Stimulated activated CD4-positive, alpha-beta T cell treated with anti-CD3 and anti-CD28 coated beads, Interleukin-1b, Interleukin-23, amount 100 ng/mL, for 48 hours (primary cell): Measurements from ENCODE around the gene SGMS1.

ENCODE experiments used
- DNase-seq: peaks from one replicate; pipeline ENCODE4 v3.0.0-alpha.2; 2020

The SGMS1 gene

DNA sequence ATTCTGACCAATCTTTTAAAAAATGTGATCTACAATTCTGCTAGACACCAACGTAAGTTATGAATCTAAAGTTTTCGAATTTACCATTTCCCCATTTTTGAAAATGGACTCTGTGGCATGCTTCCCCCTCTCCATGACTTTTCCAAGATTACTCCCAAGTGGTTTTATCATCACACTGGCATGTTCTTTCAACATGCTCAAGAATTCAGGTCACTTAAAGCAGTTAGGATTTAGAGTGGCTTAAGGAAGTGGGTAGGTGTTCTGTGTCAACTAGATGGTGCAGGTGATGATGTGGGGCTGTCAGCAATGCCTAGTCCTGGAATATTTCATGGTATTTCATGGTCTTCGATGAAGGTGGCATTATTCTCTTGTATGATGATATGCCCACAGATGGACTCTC lies 208.5 kb downstream of the SGMS1 start:
- DNase-seq, result no peak

DNA sequence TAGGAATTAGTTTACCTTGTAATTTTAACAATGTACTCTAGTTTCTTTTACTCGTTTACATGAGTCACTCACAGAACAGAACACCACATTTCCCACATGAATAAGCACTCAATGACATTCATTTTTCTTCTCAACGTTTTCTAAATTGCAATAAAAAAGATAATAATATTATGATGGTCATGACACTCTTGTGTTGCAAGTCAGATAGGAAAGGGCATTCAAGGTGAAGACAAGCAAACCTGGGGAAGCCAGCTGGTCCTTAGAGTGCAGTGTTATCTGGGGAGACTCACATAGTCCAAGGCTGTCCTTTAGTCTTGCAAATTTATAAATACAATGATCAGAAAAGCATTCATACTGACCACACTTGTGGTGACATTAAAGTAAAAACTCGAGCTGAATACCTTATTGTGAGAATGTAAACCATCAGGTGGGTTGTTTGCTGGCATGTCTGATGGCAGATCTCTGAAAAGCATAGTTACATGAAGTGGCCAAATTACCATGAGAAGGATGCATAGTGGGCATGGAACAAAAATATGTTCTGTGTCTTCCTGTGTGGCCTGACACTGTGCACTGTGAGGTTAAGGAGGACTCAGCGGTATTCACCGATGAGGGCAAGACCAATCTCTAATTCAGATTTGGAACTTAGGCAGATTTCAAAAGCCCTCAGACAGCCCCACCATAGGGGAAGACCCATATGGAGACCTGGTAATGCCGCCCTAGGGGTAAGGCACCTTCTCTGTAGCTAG lies 213.5 kb downstream of the SGMS1 start:
- DNase-seq, result no peak

DNA sequence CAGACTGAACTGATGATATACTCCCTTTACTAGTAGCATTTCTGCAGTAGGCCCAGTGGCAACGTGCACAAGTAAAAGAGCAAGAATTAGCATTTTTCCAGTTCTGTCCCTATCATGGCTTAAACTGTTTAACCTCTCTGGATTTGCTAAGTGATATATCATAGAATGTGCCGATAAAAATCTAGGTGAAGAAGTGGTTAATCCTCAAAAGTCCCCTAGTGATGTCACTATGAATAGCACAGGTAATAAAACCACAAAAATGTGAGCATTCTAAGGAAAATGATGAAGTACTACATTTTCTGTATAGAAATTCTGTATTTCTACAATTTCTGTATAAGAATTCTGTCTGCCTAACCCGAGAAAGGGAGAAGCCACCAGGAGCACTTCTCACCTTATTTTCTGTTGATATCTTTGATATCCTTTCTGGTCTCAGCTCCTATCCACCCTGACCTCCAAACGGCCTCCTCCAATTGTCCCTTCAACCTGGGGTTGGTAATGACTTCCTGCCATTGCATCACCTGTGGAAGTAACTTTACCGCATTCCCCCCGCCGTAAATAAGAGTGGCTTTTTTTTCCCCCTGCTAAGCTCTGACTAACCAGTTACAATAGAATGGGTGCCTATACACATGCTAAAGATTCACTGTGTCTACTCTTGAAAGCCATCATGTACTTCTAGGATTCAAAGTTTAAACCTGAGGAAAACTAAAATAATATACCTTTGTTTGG lies 216.5 kb downstream of the SGMS1 start:
- no peak for DNase-seq

DNA sequence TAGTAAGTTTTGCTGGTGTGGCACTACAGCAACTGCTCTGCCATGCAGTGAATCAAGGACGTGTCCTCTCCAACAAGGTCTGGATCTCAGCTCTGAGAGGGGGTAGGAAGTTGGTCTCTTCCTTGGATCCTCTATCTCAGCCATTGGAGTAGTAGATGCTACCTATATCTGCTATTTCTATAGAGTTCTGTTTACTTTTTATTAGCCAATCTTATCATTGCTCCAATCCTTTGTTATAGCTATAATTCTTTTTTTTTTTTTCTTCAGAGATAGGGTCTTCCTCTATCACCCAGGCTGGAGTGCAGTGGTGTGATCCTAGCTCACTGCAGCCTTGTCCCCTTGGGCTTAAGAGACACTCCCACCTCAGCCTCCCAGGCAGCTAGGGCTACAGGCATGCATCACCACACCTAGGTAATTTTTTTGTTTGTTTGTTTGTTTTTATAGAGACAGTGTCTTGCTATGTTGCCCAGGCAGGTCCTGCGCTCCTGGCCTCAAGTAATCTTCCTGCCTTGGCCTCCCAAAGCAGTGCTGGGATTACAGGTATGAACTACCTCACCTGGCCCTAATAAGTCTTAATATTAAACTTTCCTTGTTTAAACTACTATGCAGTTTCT lies 217.2 kb downstream of the SGMS1 start:
- no peak for DNase-seq

DNA sequence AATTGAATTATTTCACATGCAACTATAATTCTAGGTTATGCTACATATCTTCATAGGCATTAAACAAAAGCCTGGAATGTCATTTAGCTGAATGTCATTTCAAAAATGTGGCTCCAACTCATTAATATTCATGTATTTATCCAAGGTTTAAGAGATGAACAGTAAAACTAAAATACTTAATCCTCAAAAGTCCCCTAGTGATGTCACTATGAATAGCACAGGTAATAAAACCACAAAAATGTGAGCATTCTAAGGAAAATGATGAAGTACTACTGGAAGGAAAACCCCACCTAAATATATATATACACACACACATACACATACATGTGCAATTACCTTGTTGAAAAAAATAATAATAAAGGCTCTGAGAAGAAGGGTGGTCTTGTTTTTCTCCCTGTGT lies 218.0 kb downstream of the SGMS1 start:
- DNase-seq, result no peak

DNA sequence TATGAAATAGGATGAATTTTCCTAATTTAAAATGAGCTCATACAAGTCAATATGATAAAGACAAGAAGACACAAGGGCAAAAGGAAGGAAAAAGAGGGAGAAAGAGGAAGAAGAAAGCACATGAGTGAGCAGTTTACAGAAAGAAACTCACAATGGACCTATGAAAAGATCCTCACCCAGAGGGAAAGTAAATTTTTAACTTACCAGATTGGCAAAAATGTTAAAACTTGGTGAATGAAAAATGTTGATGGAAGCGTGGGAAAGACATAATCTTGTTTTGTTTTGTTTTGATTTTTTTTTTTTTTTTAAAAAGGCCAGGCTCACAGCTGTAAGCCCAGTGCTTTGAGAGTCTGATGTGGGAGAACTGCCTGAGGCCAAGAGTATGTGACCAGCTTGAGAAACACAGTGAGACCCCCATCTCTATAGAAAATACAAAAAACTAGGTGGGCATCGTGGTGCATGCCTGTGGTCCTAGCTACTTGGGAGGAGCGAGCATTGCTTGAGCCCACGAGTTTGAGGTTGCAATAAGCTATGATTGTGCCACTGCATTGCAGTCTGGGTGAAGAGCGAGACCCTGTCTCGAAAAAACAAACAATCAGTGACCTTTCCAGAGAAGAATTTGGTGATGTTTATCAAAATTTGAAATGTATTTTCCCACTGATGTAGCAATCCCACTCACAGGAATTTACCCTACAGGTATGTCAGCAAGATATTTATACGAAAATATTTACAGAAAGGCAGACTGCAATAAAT lies 219.6 kb downstream of the SGMS1 start:
- no peak for DNase-seq

DNA sequence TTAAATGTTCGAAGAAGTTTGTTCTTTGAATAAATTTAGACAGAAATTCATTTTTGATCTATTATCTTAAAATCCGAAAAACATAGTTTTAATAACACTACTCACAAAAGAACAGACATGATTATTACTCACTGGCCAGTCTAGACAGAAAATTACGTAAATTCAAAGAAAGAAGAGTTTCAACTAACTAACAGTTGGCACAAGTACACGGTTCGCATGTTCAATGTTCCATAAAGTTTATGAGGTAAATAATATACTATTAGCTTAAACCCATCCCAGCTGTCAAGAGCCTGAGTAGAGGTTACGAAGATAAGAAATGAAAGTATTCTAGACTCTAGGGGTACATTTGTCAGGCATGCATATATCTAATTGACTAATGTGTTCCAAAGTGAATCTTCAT lies 220.7 kb downstream of the SGMS1 start:
- DNase-seq, result no peak

DNA sequence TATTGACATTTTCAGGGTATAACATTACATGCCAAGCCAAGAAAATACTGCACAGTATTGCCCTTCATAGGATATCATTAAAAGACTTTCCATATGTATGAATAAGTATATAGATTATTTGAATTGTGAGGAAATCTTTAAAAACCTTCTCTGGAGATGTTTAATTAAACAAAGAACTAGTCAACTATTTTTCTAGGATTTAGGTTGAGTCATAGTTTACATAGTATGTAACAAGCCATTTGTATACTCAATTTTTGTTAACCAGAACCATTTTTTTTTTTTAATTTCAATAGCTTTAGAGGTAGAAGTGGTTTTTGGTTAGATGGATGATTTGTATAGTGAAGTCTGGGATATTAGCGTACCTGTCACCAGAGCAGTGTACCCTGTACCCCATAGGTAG lies 221.3 kb downstream of the SGMS1 start:
- DNase-seq, result no peak

DNA sequence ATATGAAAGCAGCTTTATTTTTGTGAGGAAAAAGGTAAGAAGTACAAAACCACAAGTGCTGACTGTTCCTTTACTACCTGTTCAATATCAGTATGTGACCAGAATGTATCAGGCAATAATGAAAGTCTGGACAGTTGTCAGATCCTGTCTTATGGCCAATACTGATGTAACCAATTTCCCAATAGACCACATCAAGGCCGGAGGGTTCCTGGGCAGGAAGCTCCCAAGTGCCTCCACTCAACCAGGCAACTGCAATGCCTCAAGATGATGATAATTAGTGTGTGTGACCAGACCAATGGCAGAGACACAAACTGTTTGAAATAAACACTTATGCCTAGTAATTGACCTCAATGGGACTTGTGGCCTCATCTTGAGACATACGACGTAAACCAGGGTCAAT lies 223.1 kb downstream of the SGMS1 start:
- DNase-seq, result no peak

DNA sequence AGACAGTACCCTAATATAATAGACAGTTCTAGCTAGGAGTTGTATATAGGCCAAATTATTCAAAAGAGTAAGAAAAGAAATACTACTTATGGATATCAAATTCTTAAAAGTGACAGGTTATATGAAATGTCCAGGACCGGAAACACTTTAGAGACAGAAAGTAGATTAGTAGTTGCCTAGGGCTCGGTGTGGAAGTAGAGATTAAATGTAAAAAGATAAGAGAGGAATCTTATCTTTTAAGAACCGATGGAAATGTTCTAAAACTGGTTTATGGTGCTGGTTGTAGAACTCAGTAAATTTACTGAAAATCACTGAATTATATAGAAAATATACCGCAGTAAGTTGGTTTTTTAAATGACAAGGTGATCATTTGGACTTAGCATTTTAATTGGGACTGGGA lies 224.9 kb downstream of the SGMS1 start:
- DNase-seq, result no peak

DNA sequence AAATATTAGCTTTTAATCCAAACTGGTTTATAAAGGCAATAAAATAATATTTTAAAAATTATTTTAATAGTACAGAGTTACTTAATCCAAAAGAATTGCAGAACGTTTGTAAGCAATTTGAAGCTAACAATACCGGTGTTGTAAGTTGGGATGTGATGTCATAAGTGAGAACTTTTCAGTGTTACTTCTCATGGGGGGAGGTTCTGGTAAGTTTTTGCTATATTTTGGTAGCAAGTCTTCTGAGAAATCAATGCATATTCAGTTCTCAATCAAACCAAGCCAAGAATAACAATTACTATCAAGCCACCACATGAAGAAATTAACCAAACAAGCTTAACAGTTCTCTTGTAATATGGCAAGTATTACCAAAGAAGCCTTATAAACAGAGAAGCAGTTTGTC lies 225.4 kb downstream of the SGMS1 start:
- no peak for DNase-seq

DNA sequence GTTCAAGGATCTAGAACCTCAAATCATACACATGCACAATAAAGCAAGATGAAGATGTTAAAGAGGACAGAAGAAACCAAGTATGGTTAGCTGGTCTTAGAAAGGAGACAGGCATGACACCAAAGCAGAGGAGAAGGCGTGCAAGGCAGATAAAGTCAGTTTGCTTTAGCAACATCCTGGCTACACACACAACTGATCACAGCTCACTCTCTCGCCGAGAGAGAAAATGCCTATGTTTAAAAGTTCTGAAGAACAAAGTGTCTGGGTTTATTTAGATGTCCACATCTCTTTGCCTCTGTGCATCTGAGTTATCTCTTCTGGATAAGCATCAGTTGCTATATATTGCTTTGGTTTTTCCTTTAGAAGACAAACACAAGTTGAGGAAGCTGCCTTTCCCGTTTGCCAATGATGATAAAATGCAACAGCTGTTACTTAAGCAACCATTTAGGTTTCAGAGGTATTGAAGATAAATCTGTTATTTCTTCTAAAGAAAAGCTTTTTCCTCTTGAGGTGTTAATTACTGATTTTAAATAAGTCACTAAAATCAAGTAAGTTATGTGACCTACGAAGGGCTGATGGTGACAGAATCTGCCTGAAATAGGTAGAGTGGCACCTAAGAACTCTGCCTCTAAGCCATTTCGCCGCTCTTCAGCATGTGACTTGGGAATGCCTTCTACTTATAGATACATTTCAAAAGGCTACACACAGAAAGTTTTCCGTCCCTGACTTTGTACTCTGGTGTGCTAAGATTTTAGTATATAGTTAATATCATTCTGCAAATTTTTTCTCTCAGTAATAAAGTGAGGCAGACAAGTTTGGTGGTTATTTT lies 226.2 kb downstream of the SGMS1 start:
- DNase-seq, result no peak

DNA sequence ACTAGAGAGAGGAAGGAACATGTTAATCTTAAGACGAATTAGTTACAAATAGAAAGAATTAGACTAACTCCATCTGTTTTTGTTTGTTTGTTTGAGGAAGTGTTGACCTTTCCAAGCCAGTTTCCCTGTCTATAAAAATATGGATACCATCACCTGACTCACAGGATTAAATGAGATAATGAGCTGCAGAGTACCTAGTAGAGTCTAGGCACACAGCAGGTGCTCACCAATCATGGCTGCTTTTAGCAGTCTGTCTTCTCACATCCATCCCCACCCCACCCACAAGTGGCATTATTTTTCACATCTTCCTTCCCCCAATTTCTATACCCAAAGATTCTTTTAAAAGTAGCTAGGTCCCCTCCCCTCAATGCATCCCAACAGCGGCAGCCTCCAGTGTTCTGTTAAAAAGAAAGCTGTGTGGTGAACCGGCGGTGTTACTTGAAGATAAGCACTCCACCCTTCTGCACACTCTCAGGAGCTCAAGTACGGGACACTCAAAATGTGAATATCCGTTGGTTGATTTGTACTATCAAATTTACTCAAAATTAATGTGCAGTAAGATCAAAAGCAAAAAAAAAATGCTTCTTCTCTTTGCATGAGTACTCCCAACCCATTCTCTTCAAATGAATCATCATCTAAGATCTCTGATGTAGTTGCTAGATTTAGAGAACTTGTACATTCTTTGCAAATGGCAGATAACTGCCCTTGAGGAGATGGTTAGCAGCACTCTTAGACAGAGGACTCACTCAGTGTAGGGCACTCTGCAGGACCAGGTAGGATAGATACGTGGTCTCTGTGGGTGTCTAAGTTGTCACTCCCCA lies 227.1 kb downstream of the SGMS1 start:
- DNase-seq, result peak; percentile 24

DNA sequence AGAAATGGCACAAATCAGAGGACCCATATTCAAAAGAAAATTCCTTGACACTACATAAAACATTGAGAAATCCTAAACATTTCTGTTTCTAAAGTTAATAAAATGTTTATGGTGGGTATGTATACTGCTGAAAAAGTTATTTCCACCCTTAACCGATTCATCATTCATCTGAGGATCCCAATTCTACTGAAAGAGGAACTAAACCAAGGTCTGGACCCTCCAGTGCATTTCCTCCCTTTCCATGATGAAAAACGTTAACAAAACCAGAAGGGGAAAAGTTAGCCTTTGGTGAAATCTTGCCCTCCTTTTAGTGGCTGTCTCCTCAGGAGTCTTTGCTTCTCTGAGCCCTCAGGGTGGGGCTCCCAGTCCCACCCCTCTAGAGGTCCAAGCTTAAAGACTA lies 227.9 kb downstream of the SGMS1 start:
- no peak for DNase-seq

DNA sequence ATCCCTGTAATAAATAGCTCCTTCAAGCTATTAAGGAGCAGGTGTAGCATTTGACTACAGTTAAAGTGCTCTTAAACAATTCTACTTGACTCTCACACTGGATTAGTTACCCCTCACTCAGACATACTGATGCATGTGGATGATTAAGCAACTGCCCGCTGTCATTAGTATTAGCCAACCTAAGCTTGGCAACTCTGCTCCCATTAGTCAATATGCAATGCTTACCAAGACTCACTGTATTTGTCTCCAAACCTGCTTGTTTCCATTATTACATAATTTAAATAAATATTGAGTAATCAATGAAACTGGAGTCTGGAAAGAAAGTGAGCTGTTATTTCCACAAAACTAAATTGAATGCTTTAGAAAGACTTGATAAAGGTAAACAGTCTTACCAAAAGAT lies 228.5 kb downstream of the SGMS1 start:
- no peak for DNase-seq

DNA sequence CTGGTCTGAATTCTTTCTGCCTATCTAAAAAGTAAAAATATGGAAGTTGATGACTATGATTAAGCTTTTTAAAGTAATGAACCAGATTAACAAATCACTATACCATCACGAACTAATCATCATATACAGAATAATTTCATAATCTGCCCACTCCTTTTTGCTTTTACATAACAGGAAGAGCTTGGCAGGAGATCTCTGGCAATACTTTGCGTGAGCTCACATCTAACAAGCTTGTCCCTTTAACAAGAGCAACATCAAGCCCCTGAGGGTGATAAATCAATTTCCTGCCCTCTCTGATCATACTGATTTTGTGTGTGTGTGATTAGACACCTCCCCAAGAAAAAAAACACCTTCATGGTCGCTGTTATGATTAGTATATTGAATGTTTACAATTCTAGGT lies 228.9 kb downstream of the SGMS1 start:
- DNase-seq, result no peak

DNA sequence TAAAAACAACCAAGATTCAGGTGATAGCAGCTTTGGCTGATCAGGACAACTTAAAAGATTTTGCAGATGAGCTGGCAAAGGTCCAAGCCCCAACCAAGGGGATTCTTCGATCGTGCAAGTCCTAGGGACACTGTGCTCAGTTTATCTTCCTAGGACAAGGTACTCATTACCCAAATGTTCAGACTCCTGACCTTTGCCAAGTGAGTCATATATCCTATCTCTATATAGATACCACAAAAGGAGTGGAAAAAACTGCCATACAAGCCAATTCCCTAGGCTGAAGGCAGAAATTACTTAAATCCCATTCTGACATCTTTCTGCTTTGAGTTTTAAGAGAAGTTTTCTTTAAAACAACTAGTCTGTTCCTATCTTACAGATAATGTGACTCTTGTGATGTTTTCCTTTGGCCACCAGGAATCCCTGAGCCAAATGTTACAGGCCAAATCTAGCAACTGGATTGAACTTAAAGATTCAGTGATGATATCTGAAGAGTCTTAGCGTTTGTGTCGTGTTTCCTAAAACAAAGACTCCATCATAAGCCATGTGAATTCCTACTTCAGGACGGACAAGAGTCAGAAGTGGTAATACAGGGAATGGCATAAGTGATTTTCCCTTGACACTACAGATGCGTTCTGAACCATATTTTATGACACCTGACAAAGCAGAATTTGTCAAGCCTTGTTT lies 229.8 kb downstream of the SGMS1 start:
- DNase-seq, result no peak

DNA sequence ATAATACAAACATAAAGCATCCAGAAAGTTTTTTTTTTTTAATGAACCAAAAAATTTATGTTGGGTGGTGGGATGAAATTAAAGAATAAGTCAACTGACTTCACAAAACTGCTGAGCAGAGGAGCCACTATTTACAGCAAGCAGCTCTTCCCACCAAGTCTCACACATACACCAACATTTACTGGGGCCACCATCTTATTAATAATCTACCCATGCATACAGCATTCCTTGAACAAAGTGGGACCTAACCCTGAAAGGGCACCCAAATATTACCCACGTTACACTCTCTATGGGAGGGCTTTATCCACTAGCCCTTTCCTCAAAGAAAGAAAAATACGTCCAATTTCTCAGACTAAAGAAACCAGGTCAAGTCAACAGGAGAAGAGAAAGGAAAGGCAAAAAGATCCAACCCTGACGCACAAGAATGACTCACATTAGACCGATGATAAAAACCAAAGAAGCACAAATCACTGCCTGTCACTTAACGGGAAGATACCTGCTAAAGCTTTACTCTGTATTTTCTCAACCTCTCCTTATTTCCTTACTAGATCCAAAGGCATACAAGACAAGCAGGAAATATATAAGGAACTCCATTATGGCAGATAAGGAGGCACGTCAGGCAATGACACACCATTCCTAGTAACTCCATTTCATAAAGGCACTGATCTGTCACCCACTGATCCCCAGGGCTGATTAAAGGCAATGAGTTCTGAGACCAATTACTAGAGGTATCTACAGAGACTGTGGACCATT lies 230.6 kb downstream of the SGMS1 start:
- DNase-seq, result no peak

DNA sequence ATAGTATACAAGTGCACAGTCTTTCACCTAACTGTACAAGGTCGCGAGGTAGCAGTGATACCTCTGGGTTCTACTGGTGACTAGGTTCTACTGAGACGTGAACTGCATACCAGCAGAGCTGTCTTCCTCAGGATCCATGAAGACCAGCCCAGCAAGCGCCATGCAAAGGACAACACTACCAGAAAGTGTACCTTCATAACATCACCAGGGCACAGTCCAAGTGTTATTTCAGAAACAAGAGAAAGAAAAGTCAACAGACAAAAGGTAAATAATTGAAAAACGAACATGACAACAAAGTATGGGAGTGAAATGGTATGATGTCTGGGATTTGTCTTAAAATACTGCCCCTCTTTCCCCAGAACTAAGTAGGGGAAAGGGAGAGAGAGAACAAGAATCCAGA lies 231.3 kb downstream of the SGMS1 start:
- DNase-seq, result no peak

DNA sequence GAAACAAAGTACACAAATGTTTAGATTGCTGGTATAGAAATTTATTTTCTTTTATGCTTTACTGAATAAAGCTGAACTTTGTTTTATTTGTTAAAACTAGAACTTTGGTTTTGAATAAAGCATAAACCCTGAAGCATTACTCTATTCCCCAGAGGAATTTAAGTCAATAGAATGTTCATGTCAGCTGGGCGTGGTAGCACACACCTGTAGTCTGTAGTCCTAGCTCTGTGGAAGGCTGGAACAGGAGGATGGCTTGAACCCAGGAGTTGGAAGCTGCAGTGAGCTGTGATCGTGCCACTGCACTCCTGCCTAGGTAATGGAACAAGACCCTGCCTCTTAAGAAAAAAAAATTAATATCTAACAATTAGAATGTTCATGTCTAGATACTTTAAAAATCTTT lies 233.5 kb downstream of the SGMS1 start:
- DNase-seq, result no peak
